ENCODE data around the gene RSRP1. TPM values are rescaled to one million over a fixed set of nuclear protein-coding genes. Genes with fewer than 3 reads are reported as not detected.

The RSRP1 gene
- total RNA-seq, 1 donor from 2014 or later, result 124 TPM

DNA sequence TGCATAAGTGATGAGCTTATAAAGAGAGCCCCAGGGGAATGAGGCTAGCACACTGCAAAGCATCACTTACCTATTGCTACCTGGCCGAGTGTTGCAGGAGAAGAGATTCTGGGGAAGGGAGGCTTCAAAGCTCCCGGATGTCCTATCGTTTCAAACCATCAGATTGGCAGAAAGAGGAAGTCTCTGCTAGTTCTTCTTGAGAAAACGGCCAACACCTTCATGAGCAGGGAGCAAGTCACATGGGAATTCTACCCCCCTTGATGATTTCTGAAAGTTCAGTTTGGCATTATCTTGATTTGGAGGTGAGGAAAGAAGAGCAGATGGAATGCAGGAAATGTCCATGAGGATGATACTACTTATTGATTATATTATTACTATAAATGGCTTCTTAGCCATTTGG lies 31.1 kb downstream of the RSRP1 start:
- peaks cover 7% of the 10 kb centered on the region for H3K36me3 Mint-ChIP-seq (ENCODE audit: insufficient read depth)
- H3K4me3 Mint-ChIP-seq (ENCODE audit: low read depth), result no peak overlapping the region
- H3K27me3 Mint-ChIP-seq, result no peaks in the 10 kb centered on the region

DNA sequence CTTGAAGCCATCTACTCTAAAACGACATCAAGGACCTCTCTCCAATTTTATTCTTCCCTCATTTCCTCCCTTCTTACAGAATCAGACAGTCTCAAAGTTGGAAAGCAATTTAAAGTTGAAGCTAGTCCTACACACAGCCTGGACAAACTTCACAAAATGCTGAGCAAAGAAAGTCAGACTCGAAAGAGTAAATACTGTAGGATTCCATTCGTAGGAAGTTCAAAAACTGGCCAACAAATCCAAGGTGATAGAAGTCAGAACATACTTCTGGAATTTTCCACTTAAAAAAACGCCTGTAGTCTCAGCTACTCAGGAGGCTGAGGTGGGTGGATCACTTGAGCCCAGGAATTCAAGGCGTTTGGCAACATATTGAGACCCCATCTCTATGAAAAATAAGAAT lies 34.5 kb downstream of the RSRP1 start:
- TF ChIP-seq, protein P1, sequence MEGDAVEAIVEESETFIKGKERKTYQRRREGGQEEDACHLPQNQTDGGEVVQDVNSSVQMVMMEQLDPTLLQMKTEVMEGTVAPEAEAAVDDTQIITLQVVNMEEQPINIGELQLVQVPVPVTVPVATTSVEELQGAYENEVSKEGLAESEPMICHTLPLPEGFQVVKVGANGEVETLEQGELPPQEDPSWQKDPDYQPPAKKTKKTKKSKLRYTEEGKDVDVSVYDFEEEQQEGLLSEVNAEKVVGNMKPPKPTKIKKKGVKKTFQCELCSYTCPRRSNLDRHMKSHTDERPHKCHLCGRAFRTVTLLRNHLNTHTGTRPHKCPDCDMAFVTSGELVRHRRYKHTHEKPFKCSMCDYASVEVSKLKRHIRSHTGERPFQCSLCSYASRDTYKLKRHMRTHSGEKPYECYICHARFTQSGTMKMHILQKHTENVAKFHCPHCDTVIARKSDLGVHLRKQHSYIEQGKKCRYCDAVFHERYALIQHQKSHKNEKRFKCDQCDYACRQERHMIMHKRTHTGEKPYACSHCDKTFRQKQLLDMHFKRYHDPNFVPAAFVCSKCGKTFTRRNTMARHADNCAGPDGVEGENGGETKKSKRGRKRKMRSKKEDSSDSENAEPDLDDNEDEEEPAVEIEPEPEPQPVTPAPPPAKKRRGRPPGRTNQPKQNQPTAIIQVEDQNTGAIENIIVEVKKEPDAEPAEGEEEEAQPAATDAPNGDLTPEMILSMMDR (IDR thresholded peaks at IDR 0.05; ENCODE audit: unreplicated experiment), result no peak
- Mint-ChIP-seq H3K36me3 (ENCODE audit: insufficient read depth) (no peaks in the 10 kb centered on the region), H3K9me3 (ENCODE audit: low read depth) (no peaks in the 10 kb centered on the region), H3K4me3 (ENCODE audit: low read depth) (no peak overlapping the region), H3K4me1 (ENCODE audit: low read depth) (peaks cover 17% of the 10 kb centered on the region), H3K27ac (no peak overlapping the region), H3K27me3 (no peaks in the 10 kb centered on the region)
- no peak for DNase-seq (ENCODE audit: low spot score, unreplicated experiment)

More for the DNA sequence above, 31.1 kb downstream of the RSRP1 start:
- DNase-seq (ENCODE audit: low spot score, unreplicated experiment), result no peak
- peaks cover 2% of the 10 kb centered on the region for H3K4me1 Mint-ChIP-seq (ENCODE audit: low read depth)
- H3K27ac Mint-ChIP-seq, result no peak overlapping the region
- TF ChIP-seq, protein P1 (IDR thresholded peaks at IDR 0.05; ENCODE audit: unreplicated experiment), result no peak
- H3K9me3 Mint-ChIP-seq (ENCODE audit: low read depth), result no peaks in the 10 kb centered on the region

DNA sequence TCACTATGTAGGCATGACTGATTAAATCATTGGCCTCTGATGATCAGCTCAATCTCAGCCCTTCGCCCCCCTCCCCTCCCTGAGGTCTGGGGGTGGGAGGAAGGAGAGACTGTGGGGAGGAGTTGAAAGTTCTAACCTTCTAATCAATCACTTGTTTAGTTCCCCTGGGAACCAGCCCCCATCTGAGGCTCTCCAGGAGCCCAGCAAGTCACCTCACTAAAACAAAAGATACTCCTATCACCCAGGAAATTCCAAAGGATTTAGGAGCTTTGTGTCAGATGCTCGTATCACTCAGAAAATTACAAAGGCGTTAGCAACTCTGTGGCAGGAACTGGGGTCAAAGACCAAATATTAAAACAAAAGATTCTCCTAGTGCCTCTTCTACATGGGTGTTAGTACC lies 36.5 kb downstream of the RSRP1 start:
- TF ChIP-seq, protein P1 (IDR thresholded peaks at IDR 0.05; ENCODE audit: unreplicated experiment), result no peak
- H3K36me3 Mint-ChIP-seq (ENCODE audit: insufficient read depth), result no peaks in the 10 kb centered on the region
- no peak for DNase-seq (ENCODE audit: low spot score, unreplicated experiment)
- no peak overlapping the region for H3K4me3 Mint-ChIP-seq (ENCODE audit: low read depth)
- H3K9me3 Mint-ChIP-seq (ENCODE audit: low read depth), result no peaks in the 10 kb centered on the region
- H3K27me3 Mint-ChIP-seq, result peaks cover under 1% of the 10 kb centered on the region
- H3K27ac Mint-ChIP-seq, result no peak overlapping the region
- H3K4me1 Mint-ChIP-seq (ENCODE audit: low read depth), result peaks cover 17% of the 10 kb centered on the region

DNA sequence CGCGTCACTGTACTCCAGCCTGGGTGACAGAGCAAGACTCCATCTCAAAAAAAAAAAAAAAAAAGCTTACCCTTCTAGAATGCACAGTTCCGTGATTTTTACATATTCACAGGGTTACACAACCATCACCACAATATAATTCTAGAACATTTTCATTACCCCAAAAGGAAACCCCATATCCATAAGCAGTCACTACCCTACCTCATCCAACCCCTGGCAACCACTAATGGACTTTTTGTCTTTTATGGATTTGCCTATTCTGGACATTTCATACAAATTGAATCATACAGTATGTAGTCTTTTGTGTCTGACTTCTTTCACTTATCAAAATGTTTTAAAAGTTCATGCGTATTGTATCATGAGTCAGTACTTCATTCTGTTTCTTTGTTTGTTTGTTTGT lies 37.7 kb downstream of the RSRP1 start:
- Mint-ChIP-seq H3K4me1 (ENCODE audit: low read depth) (peaks cover 19% of the 10 kb centered on the region), H3K27ac (no peak overlapping the region), H3K27me3 (peaks cover 3% of the 10 kb centered on the region), H3K4me3 (ENCODE audit: low read depth) (no peak overlapping the region), H3K36me3 (ENCODE audit: insufficient read depth) (no peaks in the 10 kb centered on the region), H3K9me3 (ENCODE audit: low read depth) (no peaks in the 10 kb centered on the region)
- TF ChIP-seq, protein P1 (IDR thresholded peaks at IDR 0.05; ENCODE audit: unreplicated experiment), result no peak
- DNase-seq (ENCODE audit: low spot score, unreplicated experiment), result no peak

DNA sequence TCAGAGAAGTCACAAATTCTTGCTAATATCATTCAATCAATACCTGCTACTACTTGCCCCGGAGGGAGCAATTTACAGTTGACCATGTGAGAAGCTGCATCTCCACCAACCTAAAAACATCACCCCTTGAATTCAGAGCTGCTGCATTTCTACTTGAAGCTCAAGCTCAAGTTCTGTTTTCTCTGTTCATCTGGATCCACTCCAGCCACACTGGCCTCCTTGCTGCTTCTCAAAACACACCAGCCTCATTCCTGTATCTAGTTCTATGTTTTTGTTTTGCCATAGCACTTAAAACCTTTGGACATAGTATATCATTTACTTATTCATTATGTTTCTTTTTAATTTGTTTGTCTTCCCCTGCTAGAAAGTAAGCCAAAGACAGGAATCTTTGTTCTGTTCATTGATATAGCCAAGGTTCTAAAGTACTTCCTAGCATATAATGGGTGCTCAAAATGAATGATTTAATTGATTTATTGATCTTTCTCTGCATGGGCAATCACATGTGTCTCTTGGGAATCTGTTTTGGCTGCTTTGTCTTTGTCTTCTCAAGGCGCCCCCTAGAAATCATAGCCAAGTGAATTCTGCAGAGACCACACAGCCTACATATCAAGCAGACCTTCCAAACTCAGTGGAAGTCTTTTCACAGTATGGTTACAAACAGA lies 38.6 kb downstream of the RSRP1 start:
- Mint-ChIP-seq H3K27ac (peak overlapping the region; percentile 5), H3K4me3 (ENCODE audit: low read depth) (no peak overlapping the region), H3K27me3 (peaks cover 3% of the 10 kb centered on the region), H3K9me3 (ENCODE audit: low read depth) (no peaks in the 10 kb centered on the region), H3K4me1 (ENCODE audit: low read depth) (peaks cover 19% of the 10 kb centered on the region), H3K36me3 (ENCODE audit: insufficient read depth) (no peaks in the 10 kb centered on the region)
- TF ChIP-seq, protein P1 (IDR thresholded peaks at IDR 0.05; ENCODE audit: unreplicated experiment), result no peak
- DNase-seq (ENCODE audit: low spot score, unreplicated experiment), result no peak

All from progenitor cell of endocrine pancreas (in vitro differentiated cells).